HG03025 (cell line): ENCODE measurements around the gene FAM227B.

Experiments used
- ATAC-seq: cut with Tn5 transposase; IDR thresholded peaks from one replicate; pipeline ENCODE4 v1.9.1; 2021; ENCODE audit warnings: mild to moderate bottlenecking, moderate library complexity; ENCODE audit not compliant: unreplicated experiment, low FRiP score

FAM227B gene

DNA sequence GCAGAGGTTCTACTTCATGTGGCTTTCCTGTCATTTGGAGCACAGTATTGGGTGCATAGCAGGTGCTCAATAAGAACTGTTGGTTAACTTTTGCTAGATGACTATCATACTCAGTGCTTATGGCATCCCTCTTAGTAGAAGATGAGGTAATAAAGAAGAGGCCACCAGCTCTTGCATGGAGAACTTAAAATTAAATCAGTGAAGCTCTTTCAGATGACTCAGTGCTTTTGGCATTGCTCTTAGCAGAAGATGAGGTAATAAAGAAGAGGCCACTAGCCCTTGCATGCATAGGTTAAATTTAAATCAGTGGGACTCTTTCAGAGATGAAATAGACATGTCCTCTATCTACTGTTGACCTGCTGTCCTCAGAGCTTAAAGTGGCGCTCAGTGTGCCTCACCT is 307.0 kb downstream of the FAM227B start:
- no peak for ATAC-seq

DNA sequence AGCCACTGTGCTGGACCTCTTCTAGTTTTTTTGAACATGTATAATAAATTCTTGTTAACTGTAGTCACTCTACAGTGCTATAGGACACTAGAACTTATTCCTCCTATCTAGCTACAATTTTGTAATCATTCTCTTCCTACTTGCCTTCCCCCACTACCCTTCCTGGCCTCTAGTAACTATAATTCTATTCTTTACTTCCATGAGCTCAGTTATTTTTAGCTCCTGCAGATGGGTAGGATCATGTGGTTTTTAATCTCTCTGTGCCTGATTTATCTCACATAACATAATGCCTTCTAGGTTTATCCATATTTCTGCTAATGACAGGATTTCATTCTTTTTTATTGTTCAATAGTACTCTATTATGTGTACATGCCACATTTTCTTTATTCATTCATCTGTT is 310.7 kb downstream of the FAM227B start:
- ATAC-seq: no peak

DNA sequence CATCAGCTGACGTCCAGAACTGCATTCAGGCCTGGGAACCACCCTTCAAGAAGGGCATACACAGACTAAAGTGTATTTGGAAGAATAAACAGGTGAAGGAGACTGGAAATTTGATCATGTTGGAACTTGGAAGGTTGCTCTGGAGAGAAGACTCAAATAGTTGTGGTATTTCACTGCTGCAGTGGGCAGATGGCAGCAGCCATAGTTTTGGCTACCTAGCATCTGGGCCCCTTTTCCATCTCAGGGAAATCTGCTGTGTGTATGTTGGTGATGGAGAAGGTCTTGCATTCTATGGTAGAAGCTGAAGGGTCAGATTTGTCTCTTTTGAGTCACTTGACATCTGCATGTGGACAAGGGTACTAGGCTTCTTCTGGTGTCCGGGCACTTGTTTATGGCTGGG is 311.9 kb downstream of the FAM227B start:
- ATAC-seq: no peak

DNA sequence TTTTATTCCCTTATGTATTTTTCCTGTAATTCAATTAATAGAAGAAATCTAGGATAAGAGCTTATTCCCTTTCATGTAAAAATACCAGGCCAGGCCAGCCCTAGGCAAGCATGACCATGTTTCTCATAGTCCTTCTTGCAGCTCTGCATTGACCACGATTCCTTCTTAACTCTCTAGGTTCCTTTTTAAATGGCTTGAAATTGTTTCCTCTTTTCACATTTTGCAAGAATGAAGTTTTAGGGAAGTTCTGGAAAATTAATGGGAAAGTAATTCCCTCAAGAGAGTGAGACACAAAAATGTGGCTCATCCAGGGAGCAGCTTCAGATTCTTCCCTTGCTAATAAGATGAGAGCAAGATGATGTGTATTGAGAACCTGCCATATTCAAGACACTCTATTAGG is 314.1 kb downstream of the FAM227B start:
- ATAC-seq: no peak

DNA sequence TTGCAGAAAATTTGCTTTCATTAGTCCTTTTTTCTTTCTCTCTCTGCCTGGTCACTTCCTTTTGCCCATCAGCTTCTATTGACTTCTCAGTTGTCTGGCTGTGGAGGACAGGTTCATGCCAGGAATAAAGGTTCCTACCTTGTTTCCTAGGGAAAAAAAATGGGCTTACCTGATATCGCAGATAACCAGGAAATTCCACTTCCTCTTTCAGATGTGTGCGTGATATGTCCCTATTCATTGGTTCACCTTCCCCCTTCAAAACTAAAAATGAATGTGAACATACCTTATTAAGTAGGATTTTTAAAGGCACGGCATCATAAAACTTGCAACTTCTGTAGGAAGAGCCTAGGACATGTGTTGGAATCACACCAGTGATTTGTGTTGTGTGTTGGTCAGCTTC is 317.6 kb downstream of the FAM227B start:
- no peak for ATAC-seq

DNA sequence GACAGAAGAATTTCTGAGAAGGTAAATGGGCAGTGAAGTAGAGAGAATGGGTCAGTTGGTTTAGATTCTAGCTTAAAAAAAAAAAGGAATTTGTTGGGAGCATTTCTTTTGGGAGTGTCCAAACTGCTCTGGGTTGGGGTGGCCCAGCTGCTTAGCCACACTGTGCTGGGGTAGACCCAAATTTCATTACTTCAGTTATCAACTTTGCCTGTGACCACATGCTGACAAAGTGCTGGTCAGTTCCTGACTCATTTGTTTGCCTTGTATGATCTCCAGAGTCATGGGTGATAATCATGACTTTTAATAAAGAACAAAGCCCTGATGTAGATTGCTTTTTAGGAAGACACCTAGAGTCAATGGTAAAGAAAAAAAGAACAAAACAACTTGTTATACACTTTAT is 319.1 kb downstream of the FAM227B start:
- no peak for ATAC-seq

DNA sequence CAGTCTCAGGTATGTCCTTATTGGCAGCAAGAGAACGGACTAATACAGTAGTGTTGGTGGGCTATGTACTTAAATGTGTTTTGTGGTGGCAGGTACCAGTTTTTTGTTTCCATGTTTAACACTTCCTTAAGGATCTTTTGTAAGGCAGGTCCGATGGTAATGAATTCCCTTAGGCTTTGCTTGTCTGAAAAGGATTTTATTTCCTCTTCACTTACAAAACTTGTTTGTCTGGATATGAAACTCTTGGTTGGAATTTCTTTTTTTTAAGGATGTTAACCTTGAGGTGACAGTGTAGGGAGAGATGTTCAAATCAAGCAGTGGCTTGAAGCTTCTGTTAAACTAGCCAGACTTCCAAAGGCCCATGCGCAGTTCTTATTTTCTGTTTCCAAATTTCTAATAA is 319.8 kb downstream of the FAM227B start:
- ATAC-seq: no peak

DNA sequence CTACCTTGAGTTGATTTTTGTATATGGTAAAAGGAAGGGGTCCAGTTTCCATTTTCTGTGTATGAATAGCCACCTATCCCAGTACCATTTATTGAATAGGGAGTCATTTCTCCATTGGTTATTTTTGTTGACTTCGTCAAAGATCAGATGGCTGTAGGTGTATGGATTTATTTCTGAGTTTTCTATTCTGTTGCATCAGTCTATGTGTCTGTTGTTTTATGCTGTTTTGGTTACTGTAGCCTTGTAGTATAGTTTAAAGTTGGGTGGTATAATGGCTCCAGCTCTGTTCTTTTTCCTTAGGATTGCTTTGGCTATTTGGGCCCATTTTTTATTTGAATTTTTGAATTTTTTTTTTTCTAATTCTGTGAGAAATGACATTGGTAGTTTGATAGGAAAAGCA is 323.0 kb downstream of the FAM227B start:
- ATAC-seq: no peak

DNA sequence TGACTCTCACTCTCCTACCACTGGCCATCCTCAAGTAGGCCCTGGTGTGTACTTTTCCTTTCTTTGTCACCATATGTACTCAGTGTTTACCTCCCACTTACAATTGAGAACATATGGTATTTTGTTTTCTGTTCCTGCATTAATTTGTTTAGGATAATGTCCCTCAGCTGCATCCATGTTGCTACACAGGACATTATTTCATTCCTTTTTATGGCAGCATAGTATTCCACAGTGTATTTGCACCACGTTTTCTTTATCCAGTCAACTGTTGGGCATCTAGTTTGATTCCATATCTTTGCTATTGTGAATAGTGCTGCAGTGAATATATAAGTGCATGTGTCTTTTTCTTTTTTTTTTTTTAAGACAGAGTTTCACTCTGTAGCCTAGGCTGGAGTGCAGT is 324.4 kb downstream of the FAM227B start:
- ATAC-seq: no peak

DNA sequence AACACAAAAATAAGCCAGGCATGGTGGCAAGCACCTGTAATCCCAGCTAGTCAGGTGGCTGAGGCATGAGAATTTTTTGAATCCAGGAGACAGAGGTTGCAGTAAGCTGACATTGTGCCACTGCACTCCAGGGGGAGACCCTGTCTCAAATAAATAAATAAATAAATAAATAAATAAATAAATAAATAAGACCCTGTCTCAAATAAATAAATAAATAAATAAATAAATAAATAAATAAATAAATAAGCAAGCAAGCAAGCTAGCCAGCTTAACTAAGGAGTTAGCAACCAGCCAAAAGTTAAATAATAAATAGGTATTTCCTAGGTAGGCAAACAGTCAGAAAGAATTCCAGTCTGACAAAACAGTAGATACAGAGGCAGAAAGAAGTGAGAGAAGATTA is 326.7 kb downstream of the FAM227B start:
- no peak for ATAC-seq

DNA sequence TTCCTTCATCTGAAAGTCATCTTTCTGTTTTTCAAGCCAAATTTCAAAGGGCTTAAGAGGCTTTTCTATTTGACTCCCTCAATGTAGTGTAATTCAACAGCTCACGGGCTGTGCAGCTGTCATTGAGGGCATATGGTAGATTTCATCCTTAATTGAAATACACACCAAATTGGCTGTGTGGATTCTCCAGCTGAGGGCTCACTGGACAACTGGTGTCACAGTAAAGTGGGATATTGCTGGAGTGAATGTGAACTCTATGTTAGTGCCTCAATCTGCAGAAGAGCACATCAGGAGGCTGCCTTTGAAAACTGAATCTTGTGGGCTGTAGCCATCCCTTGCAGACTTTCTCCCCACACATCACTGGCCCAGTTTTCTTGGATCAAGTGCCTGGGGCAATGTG is 330.4 kb downstream of the FAM227B start:
- no peak for ATAC-seq

DNA sequence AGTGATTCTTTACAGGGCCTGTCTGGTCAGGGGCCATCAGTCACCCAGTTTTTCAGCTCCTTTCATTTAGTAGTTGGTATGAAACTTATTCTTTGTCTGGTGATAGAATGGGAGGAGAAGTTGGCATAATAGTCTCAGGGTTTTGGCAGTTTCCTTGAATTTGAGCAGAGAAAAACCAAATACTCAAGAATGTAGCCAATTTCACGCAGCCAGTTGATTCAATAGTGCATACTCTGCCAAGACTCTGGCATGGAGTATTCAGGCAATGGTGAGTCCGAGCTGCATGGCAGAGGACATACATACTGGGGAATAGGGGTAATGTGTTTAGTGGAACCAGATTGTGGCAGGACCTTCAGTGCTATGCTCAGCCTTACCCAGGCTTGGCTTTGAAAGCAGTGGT is 332.2 kb downstream of the FAM227B start:
- ATAC-seq: no peak

DNA sequence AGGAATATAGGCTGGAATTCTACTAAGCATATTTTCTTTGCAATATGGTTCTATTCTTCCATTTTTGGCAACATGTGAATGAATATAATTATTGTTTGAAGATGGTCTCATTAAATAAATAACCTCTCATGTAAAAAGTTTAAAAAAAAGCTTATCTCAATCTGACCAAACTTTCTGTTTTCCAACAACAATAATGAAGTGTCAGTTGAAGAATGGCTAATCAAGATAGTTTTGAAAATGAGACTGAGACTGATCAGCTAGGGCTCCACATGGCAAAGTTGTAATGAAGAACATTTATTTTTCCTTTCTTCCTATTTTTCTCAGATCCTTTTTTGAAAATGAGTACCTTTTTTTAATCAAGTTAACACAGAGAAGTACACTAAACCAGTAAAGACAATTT is 333.1 kb downstream of the FAM227B start:
- ATAC-seq: no peak

DNA sequence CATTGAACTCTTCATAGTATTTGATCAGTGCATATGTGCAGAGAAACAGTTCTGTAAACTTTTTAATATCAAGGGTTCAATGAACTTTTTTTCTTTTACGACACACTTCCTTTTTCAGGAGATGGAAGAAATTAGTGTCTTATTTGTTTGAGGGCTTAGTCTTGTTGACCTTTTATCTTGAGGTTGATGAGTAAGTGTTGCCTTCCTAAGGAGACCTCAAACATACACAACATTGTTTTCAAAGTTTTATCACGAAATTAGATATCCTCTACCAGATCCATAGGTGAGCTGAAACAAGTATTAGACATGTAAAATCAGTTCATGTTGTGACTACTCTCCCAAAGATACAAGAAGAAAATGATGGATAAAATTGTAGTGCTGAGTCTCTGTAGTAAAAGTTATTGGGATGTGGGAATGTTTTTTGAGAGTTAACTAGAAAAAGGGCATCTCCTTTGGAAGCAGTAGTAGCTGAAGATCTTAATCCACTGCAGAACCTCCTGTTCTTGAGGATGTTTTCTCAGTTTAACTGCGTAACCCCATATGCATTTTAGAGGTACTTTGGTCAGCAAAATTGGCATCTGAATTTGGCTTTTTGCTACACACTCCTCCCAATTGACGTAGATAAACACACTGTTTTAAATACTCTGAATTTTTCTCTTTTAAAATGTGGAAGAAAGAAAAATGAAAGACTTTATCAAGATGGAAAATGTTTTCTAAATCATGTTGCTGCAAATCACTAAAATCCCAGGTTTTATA is 333.8 kb downstream of the FAM227B start:
- ATAC-seq: no peak

DNA sequence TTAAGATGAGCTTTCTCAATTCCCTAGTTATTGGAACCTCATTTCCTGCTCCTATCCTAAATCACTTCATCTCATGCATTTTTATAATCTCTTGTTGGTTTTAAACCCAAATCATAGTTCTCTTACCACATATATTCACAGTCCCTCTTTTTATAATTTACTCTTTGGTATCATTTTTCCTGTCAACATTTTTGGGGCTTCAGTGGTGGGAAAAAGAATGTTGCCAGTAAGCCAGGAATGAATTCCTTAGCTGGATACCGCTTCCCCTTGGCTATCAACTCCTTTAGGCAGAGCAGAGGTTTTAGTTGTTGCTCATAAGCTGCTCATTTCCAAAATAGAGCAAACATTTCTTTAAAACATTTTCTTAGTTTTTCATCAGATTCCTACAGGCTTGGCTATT is 338.3 kb downstream of the FAM227B start:
- no peak for ATAC-seq

DNA sequence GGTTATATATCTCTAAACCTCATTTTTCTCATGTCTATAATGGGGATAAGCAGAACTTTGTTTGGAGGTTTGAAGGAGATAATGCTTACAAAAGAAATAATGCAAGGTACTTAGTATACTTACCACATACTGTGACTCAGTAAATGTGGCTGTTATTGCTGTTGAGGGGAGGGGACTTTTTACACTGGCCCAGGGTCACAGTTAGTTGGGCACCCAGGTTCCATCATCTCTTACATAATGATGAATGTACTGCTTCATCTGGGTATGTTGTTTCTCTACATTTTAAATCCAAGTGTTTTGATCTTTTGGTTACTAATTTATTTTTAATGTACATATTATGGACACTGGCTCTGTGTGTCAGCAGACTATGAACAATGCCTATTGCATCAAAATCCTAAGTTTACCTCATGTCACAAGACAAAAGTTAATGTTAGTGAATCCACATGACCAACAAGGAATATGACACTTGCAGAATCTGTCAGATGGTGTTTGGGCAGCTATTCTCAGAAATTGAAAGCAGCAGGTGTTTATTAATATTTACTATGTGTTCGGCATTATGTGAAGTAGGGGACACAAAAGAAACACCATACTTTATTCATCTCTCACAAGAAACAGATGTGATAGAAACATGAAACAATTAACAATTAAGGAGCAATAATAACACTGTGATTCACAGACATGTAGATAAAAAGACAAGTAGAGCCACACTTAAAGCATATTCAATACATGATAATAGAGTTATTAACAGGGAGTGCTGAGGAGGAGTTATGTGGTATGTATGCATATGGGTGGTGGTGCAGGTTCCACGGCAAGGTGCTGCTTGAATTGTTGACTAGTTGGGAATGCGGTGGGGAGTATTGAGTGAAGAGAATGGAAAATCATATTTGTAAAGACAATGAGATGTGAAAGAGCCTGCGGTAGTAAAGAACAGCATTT is 340.8 kb downstream of the FAM227B start:
- no peak for ATAC-seq

DNA sequence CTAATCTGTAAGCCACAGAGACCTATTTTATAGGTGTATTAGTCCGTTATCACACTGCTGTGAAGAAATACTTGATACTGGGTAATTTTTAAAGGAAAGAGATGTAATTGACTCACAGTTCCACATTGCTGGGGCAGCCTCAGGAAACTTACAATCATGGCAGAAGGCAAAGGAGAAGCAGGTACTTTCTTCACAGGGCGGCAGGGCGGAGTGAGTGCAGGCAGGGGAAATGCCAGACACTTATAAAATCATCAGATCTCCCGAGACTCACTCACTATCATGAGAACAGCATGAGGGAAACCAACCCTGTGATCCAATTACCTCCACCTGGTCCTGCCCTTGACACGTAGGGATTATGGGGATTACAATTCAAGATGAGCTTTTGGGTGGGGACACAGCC is 341.9 kb downstream of the FAM227B start:
- no peak for ATAC-seq
